GM18517 (cell line): ENCODE measurements around the gene PLEKHG4B.
"Not testable (repeated sequence)": the region's sequence is repeated elsewhere in the genome, so short reads cannot be mapped to it uniquely, and the experiment has no call there.

ENCODE experiments used
- ATAC-seq: cut with Tn5 transposase; IDR thresholded peaks from one replicate; pipeline ENCODE4 v1.9.1; 2021; ENCODE audit warnings: mild to moderate bottlenecking, moderate library complexity; ENCODE audit not compliant: unreplicated experiment

PLEKHG4B gene

GRCh38 chr5:218457-219291, 126.7 kb downstream of the PLEKHG4B start:
- peak; percentile 23 for ATAC-seq

GRCh38 chr5:219460-219863, 127.5 kb downstream of the PLEKHG4B start:
- no peak for ATAC-seq

- peak; percentile 48 for ATAC-seq
These were observed 128.0 kb downstream of the PLEKHG4B start for GRCh38 chr5:219991-220390.

- ATAC-seq, result not testable (repeated sequence)
These were observed 131.2 kb downstream of the PLEKHG4B start for GRCh38 chr5:222951-223715.

GRCh38 chr5:223791-224190, 131.8 kb downstream of the PLEKHG4B start:
- ATAC-seq, result no peak

- no peak for ATAC-seq
These were observed 133.4 kb downstream of the PLEKHG4B start for GRCh38 chr5:225334-225733.

- ATAC-seq, result not testable (repeated sequence)
These were observed 135.4 kb downstream of the PLEKHG4B start for GRCh38 chr5:227375-227774.

GRCh38 chr5:228886-229285, 136.9 kb downstream of the PLEKHG4B start:
- no peak for ATAC-seq

- ATAC-seq, result no peak
These were observed 138.7 kb downstream of the PLEKHG4B start for GRCh38 chr5:230711-231110.

- no peak for ATAC-seq
These were observed 139.7 kb downstream of the PLEKHG4B start for GRCh38 chr5:231661-232060.

GRCh38 chr5:233426-233825, 141.5 kb downstream of the PLEKHG4B start:
- ATAC-seq, result not testable (repeated sequence)

GRCh38 chr5:234450-234849, 142.5 kb downstream of the PLEKHG4B start:
- ATAC-seq, result no peak

- ATAC-seq, result not testable (repeated sequence)
These were observed 143.6 kb downstream of the PLEKHG4B start for GRCh38 chr5:235527-235926.

GRCh38 chr5:237931-238330, 146.0 kb downstream of the PLEKHG4B start:
- ATAC-seq, result not testable (repeated sequence)
